Bronchial epithelial cell (primary cell): ENCODE measurements around the gene GPATCH2. TPM values are rescaled to one million over a fixed set of nuclear protein-coding genes. Genes with fewer than 3 reads are reported as not detected.

Experiments used
- DNase-seq: peaks from one replicate; pipeline ENCODE4 v3.0.0-alpha.2; 2010; ENCODE audit warnings: low read depth
- FAIRE-seq: peaks from 2 replicates; lab custom pipeline; 2011; peaks lifted over from hg19 to GRCh38; lab: Jason Lieb, UNC
- H3K27me3 ChIP-seq: 2 replicates; pipeline ENCODE4 v1.5.1; 2011; ENCODE audit warnings: low read length; ENCODE audit not compliant: control insufficient read depth, insufficient read depth
- H3K36me3 ChIP-seq: 2 replicates; pipeline ENCODE4 v1.5.1; 2011; ENCODE audit warnings: low read length; ENCODE audit not compliant: control insufficient read depth, insufficient read depth
- H3K4me3 ChIP-seq: 2 replicates; pipeline ENCODE4 v1.5.1; 2011; ENCODE audit warnings: mild to moderate bottlenecking, low read depth, low read length, control low read depth
- CTCF ChIP-seq: IDR thresholded peaks from 2 replicates; pipeline ENCODE4 v1.5.1; 2011; ENCODE audit warnings: mild to moderate bottlenecking, moderate library complexity, low read length, control low read depth, inconsistent platforms; ENCODE audit not compliant: insufficient read depth, severe bottlenecking
- total RNA-seq: library from RNA; depleted of rRNA; stranded (reverse); fragments of >200 nt; gene quantifications from 2 replicates; pipeline ENCODE4 v1.2.1, GENCODE V29; 2014

GPATCH2 gene
- total RNA-seq, 1 donor from 2014 or later: 24.7 TPM

GRCh38 chr1:217542837-217543236 is 88.1 kb downstream of the GPATCH2 start:
- FAIRE-seq: no peak
- no peaks in the 10 kb centered on the region for H3K36me3 ChIP-seq
- no peak for TF ChIP-seq CTCF
- H3K27me3 ChIP-seq: no peaks in the 10 kb centered on the region
- H3K4me3 ChIP-seq: no peak overlapping the region
- DNase-seq: no peak

- no peaks in the 10 kb centered on the region for H3K27me3 ChIP-seq
- DNase-seq: no peak
- no peaks in the 10 kb centered on the region for H3K36me3 ChIP-seq
- no peak overlapping the region for H3K4me3 ChIP-seq
- no peak for TF ChIP-seq CTCF
- no peak for FAIRE-seq
Measured at GRCh38 chr1:217542136-217542777, 88.6 kb downstream of the GPATCH2 start.

- FAIRE-seq: no peak
- H3K4me3 ChIP-seq: no peak overlapping the region
- no peak for TF ChIP-seq CTCF
- no peaks in the 10 kb centered on the region for H3K27me3 ChIP-seq
- no peaks in the 10 kb centered on the region for H3K36me3 ChIP-seq
- DNase-seq: no peak
Measured at GRCh38 chr1:217540321-217540720, 90.6 kb downstream of the GPATCH2 start.

GRCh38 chr1:217539510-217539909 is 91.4 kb downstream of the GPATCH2 start:
- H3K27me3 ChIP-seq: no peaks in the 10 kb centered on the region
- DNase-seq: no peak
- no peak for FAIRE-seq
- H3K36me3 ChIP-seq: no peaks in the 10 kb centered on the region
- no peak overlapping the region for H3K4me3 ChIP-seq
- no peak for TF ChIP-seq CTCF

- no peak for TF ChIP-seq CTCF
- no peak overlapping the region for H3K4me3 ChIP-seq
- H3K27me3 ChIP-seq: no peaks in the 10 kb centered on the region
- FAIRE-seq (no peak), DNase-seq (peak; percentile 67)
- H3K36me3 ChIP-seq: no peaks in the 10 kb centered on the region
Measured at GRCh38 chr1:217535601-217536377, 95.1 kb downstream of the GPATCH2 start.

- DNase-seq (peak; percentile 5), FAIRE-seq (no peak)
- H3K4me3 ChIP-seq: no peak overlapping the region
Measured at GRCh38 chr1:217534566-217534965, 96.3 kb downstream of the GPATCH2 start.

More at GRCh38 chr1:217534566-217534965, 96.3 kb downstream of the GPATCH2 start:
- H3K36me3 ChIP-seq: no peaks in the 10 kb centered on the region
- H3K27me3 ChIP-seq: no peaks in the 10 kb centered on the region
- TF ChIP-seq CTCF: no peak
